ENCODE measurements around the gene TBXT.
"Not testable (repeated sequence)": the region's sequence is repeated elsewhere in the genome, so short reads cannot be mapped to it uniquely, and the experiment has no call there.

The TBXT gene

GRCh38 chr6:166169549-166170421 is 2.1 kb upstream of the TBXT start:
- no peak for DNase-seq (ENCODE audit: low read depth)

GRCh38 chr6:166168616-166169548 is 1.2 kb upstream of the TBXT start:
- no peak for DNase-seq (ENCODE audit: low read depth)

GRCh38 chr6:166167258-166167731 is 356 bp downstream of the TBXT start:
- no peak for DNase-seq (ENCODE audit: low read depth)

- no peak for DNase-seq (ENCODE audit: low read depth)
Observed at GRCh38 chr6:166166314-166167257, 1.1 kb downstream of the TBXT start.

- no peak for DNase-seq (ENCODE audit: low read depth)
Observed at GRCh38 chr6:166165558-166166313, 1.9 kb downstream of the TBXT start.

GRCh38 chr6:166162599-166163342 is 4.9 kb downstream of the TBXT start:
- no peak for DNase-seq (ENCODE audit: low read depth)

- no peak for DNase-seq (ENCODE audit: low read depth)
Observed at GRCh38 chr6:166157930-166158617, 9.6 kb downstream of the TBXT start.

GRCh38 chr6:166156942-166157341 is 10.7 kb downstream of the TBXT start:
- DNase-seq (ENCODE audit: low read depth), result no peak

- no peak for DNase-seq (ENCODE audit: low read depth)
Observed at GRCh38 chr6:166153966-166154365, 13.7 kb downstream of the TBXT start.

GRCh38 chr6:166152660-166153059 is 15.0 kb downstream of the TBXT start:
- no peak for DNase-seq (ENCODE audit: low read depth)

GRCh38 chr6:166151798-166152197 is 15.9 kb downstream of the TBXT start:
- DNase-seq (ENCODE audit: low read depth), result no peak

GRCh38 chr6:166145751-166146150 is 21.9 kb downstream of the TBXT start:
- no peak for DNase-seq (ENCODE audit: low read depth)

- DNase-seq (ENCODE audit: low read depth), result no peak
Observed at GRCh38 chr6:166143011-166143410, 24.6 kb downstream of the TBXT start.

GRCh38 chr6:166127624-166128472 is 39.8 kb downstream of the TBXT start:
- no peak for DNase-seq (ENCODE audit: low read depth)

GRCh38 chr6:166123115-166123514 is 44.5 kb downstream of the TBXT start:
- DNase-seq (ENCODE audit: low read depth), result not testable (repeated sequence)

GRCh38 chr6:166121726-166122125 is 45.9 kb downstream of the TBXT start:
- no peak for DNase-seq (ENCODE audit: low read depth)

- no peak for DNase-seq (ENCODE audit: low read depth)
Observed at GRCh38 chr6:166119116-166119911, 48.3 kb downstream of the TBXT start.

GRCh38 chr6:166115609-166116008 is 52.0 kb downstream of the TBXT start:
- DNase-seq (ENCODE audit: low read depth), result no peak

Data from GM04504 (cell line).